ENCODE measurements around the gene KSR2.

GRCh38 chr12:117904051-117904450 is 64.7 kb downstream of the KSR2 start:
- TF ChIP-seq, protein P1, sequence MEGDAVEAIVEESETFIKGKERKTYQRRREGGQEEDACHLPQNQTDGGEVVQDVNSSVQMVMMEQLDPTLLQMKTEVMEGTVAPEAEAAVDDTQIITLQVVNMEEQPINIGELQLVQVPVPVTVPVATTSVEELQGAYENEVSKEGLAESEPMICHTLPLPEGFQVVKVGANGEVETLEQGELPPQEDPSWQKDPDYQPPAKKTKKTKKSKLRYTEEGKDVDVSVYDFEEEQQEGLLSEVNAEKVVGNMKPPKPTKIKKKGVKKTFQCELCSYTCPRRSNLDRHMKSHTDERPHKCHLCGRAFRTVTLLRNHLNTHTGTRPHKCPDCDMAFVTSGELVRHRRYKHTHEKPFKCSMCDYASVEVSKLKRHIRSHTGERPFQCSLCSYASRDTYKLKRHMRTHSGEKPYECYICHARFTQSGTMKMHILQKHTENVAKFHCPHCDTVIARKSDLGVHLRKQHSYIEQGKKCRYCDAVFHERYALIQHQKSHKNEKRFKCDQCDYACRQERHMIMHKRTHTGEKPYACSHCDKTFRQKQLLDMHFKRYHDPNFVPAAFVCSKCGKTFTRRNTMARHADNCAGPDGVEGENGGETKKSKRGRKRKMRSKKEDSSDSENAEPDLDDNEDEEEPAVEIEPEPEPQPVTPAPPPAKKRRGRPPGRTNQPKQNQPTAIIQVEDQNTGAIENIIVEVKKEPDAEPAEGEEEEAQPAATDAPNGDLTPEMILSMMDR (IDR thresholded peaks at IDR 0.05; ENCODE audit: low read depth, low read length, poor library complexity, severe bottlenecking) = no peak
- TF ChIP-seq EZH2phosphoT487 (IDR thresholded peaks at IDR 0.05; ENCODE audit: borderline replicate concordance, low read length) = no peak
